ENCODE results near the gene FKBP15. TPM values are rescaled to one million over a fixed set of nuclear protein-coding genes. Genes with fewer than 3 reads are reported as not detected.

Gene FKBP15
- polyA plus RNA-seq, 1 of the 3 experiments (the other 2 are of a cell fraction) = 13.9 TPM

DNA sequence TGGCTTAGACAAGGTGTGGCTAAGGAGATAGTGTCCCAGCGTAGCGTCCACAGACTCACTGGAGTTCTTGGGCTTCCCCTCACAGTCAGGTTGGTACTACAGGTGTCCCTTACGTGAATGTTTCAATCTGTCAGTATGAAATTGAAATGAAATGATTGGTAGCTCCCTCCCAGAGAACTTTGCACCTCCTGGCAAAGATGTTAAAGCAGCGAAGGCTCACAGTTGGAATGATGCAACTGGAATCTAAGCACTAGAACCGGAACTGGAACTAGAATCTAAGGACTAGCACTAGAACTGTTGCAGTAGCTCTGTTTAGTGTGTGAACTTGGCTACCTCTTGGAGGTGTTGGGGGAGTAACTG, 1.4 kb upstream of the FKBP15 start:
- H3K79me2 ChIP-seq (ENCODE audit: insufficient read depth) = peaks cover 65% of the 10 kb centered on the region
- peaks cover 9 to 10% of the 10 kb centered on the region in 2 experiments for H3K36me3 ChIP-seq (replicated peaks in 1 of 2; ENCODE audit: control insufficient read depth in 1 of 2, insufficient read depth in 2 of 2, low read length in 1 of 2)
- peak overlapping the region; percentile 96 to 98 for H3K4me3 ChIP-seq (ENCODE audit: low read depth in 2 of 2, low read length in 1 of 2)
- H3K27me3 ChIP-seq (ENCODE audit: insufficient read depth) = no peaks in the 10 kb centered on the region
- peaks cover 16 to 17% of the 10 kb centered on the region in 2 experiments for H3K4me1 ChIP-seq (ENCODE audit: control insufficient read depth in 1 of 2, insufficient read depth in 2 of 2, low read depth in 1 of 2, low read length in 1 of 2)
- no peaks in the 10 kb centered on the region for H4K20me1 ChIP-seq (ENCODE audit: insufficient read depth)
- peak overlapping the region in 1 of 2 experiments; percentile 67; a peak in 1 of 4 replicates for H3K27ac ChIP-seq (ENCODE audit: low read depth in 2 of 2, low read length in 1 of 2)
- ChIA-PET POLR2A (interaction anchor here (1.2 to 2.3 kb wide), 2 partner anchors 32 to 118 kb away, joined by 3 to 15 read pairs; partner anchors contain the start of gene WDR31), CTCF (interaction anchor here (1.3 to 4.1 kb wide), 3 partner anchors 10 to 101 kb away, joined by 3 to 19 read pairs (median 5); partner anchors contain the start of genes CDC26 and PRPF4)
- 30% methylated on average over 4 of the region's 5 CpGs for WGBS (ENCODE audit: low lambda C conversion rate)
- no peaks in the 10 kb centered on the region for H3K9me2 ChIP-seq
- H2AFZ ChIP-seq (ENCODE audit: low read depth) = peak overlapping the region; percentile 92
- DNase-seq = no peak
- TF ChIP-seq, protein P1, sequence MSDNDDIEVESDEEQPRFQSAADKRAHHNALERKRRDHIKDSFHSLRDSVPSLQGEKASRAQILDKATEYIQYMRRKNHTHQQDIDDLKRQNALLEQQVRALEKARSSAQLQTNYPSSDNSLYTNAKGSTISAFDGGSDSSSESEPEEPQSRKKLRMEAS (IDR thresholded peaks at IDR 0.05; ENCODE audit: low read depth) = no peak
- TF ChIP-seq TCF12 (IDR thresholded peaks at IDR 0.05) = no peak
- TF ChIP-seq POLR2AphosphoS5 (IDR thresholded peaks at IDR 0.05; ENCODE audit: low read depth, low read length) = no peak
- TF ChIP-seq ELF1 (IDR thresholded peaks at IDR 0.05) = no peak
- no peak for TF ChIP-seq JUND (IDR thresholded peaks at IDR 0.05)
- TF ChIP-seq, protein P2, sequence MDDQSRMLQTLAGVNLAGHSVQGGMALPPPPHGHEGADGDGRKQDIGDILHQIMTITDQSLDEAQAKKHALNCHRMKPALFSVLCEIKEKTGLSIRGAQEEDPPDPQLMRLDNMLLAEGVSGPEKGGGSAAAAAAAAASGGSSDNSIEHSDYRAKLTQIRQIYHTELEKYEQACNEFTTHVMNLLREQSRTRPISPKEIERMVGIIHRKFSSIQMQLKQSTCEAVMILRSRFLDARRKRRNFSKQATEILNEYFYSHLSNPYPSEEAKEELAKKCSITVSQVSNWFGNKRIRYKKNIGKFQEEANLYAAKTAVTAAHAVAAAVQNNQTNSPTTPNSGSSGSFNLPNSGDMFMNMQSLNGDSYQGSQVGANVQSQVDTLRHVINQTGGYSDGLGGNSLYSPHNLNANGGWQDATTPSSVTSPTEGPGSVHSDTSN (IDR thresholded peaks at IDR 0.05) = no peak
- TF ChIP-seq, protein P3, sequence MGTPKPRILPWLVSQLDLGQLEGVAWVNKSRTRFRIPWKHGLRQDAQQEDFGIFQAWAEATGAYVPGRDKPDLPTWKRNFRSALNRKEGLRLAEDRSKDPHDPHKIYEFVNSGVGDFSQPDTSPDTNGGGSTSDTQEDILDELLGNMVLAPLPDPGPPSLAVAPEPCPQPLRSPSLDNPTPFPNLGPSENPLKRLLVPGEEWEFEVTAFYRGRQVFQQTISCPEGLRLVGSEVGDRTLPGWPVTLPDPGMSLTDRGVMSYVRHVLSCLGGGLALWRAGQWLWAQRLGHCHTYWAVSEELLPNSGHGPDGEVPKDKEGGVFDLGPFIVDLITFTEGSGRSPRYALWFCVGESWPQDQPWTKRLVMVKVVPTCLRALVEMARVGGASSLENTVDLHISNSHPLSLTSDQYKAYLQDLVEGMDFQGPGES (IDR thresholded peaks at IDR 0.05; ENCODE audit: low read depth, low read length) = no peak
- TF ChIP-seq TAF1 (IDR thresholded peaks at IDR 0.05; ENCODE audit: borderline replicate concordance, low read depth, low read length) = no peak
- TF ChIP-seq YY1 (IDR thresholded peaks at IDR 0.05; ENCODE audit: low read depth) = no peak
- TF ChIP-seq MEF2A (IDR thresholded peaks at IDR 0.05; ENCODE audit: borderline replicate concordance, low read depth) = no peak
- no peak for TF ChIP-seq EZH2phosphoT487 (IDR thresholded peaks at IDR 0.05; ENCODE audit: borderline replicate concordance, low read depth)
- TF ChIP-seq SIN3A (IDR thresholded peaks at IDR 0.05; ENCODE audit: borderline replicate concordance, low read depth, low read length) = no peak
- TF ChIP-seq FOSL2 (IDR thresholded peaks at IDR 0.05; ENCODE audit: borderline replicate concordance, low read depth) = no peak
- TF ChIP-seq, protein P4, sequence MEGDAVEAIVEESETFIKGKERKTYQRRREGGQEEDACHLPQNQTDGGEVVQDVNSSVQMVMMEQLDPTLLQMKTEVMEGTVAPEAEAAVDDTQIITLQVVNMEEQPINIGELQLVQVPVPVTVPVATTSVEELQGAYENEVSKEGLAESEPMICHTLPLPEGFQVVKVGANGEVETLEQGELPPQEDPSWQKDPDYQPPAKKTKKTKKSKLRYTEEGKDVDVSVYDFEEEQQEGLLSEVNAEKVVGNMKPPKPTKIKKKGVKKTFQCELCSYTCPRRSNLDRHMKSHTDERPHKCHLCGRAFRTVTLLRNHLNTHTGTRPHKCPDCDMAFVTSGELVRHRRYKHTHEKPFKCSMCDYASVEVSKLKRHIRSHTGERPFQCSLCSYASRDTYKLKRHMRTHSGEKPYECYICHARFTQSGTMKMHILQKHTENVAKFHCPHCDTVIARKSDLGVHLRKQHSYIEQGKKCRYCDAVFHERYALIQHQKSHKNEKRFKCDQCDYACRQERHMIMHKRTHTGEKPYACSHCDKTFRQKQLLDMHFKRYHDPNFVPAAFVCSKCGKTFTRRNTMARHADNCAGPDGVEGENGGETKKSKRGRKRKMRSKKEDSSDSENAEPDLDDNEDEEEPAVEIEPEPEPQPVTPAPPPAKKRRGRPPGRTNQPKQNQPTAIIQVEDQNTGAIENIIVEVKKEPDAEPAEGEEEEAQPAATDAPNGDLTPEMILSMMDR (IDR thresholded peaks at IDR 0.05) = no peak
- TF ChIP-seq, protein P5, sequence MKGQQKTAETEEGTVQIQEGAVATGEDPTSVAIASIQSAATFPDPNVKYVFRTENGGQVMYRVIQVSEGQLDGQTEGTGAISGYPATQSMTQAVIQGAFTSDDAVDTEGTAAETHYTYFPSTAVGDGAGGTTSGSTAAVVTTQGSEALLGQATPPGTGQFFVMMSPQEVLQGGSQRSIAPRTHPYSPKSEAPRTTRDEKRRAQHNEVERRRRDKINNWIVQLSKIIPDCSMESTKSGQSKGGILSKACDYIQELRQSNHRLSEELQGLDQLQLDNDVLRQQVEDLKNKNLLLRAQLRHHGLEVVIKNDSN (IDR thresholded peaks at IDR 0.05; ENCODE audit: borderline replicate concordance, low read depth) = no peak
- TF ChIP-seq, protein P6, sequence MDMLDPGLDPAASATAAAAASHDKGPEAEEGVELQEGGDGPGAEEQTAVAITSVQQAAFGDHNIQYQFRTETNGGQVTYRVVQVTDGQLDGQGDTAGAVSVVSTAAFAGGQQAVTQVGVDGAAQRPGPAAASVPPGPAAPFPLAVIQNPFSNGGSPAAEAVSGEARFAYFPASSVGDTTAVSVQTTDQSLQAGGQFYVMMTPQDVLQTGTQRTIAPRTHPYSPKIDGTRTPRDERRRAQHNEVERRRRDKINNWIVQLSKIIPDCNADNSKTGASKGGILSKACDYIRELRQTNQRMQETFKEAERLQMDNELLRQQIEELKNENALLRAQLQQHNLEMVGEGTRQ (IDR thresholded peaks at IDR 0.05; ENCODE audit: borderline replicate concordance, low read depth, low read length) = no peak
- no peak for TF ChIP-seq TEAD4 (IDR thresholded peaks at IDR 0.05; ENCODE audit: borderline replicate concordance, insufficient read depth)
- H3F3A ChIP-seq (replicated peaks; ENCODE audit: insufficient read depth) = peaks cover 7% of the 10 kb centered on the region
- H3K4me2 ChIP-seq = peak overlapping the region; percentile 95
- H3K9ac ChIP-seq = peak overlapping the region; percentile 82
- no peaks in the 10 kb centered on the region for H3K9me3 ChIP-seq

Data from SK-N-SH (cell line).